Ascending aorta (tissue), 2 donors: Measurements from ENCODE around the gene FAF1. TPM values are rescaled to one million over a fixed set of nuclear protein-coding genes. Genes with fewer than 3 reads are reported as not detected.

Experiments used
- DNase-seq, 2 donors: peaks; one replicate each; pipeline ENCODE4 v3.0.0-alpha.2; 2019; ENCODE audit warnings: low spot score in 2 of 2
- H3K27ac ChIP-seq, 2 donors: fragments of 200-600 bp; sonication (generic); one replicate each; pipeline ENCODE4 v1.5.1; 2016 to 2017; ENCODE audit warnings: mild to moderate bottlenecking in 1 of 2
- H3K27me3 ChIP-seq: fragments of 200-600 bp; sonication (generic); one replicate; pipeline ENCODE4 v1.5.1; 2017
- H3K36me3 ChIP-seq, 2 donors: fragments of 200-600 bp; sonication (generic); one replicate each; pipeline ENCODE4 v1.5.1; 2016
- H3K4me1 ChIP-seq, 2 donors: fragments of 200-600 bp; sonication (generic); one replicate each; pipeline ENCODE4 v1.5.1; 2016 to 2017; ENCODE audit warnings: mild to moderate bottlenecking in 1 of 2
- H3K4me3 ChIP-seq, 2 donors: fragments of 200-600 bp; sonication (generic); one replicate each; pipeline ENCODE4 v1.5.1; 2016 to 2017; ENCODE audit warnings: mild to moderate bottlenecking in 1 of 2
- H3K9me3 ChIP-seq, 2 donors: fragments of 200-600 bp; sonication (generic); one replicate each; pipeline ENCODE4 v1.5.1; 2016
- CTCF ChIP-seq, 3 experiments: fragments of 200-600 bp in 2 of 3; fragments of 450-650 bp in 1 of 3; sonication (generic) in 2 of 3; IDR thresholded peaks; one replicate each; pipeline ENCODE4 v1.5.1; 2016 to 2019; ENCODE audit warnings: antibody characterized with exemption in 3 of 3, mild to moderate bottlenecking in 1 of 3, moderate library complexity in 1 of 3
- intact Hi-C: fragments of 100-400 bp; cut with DNase I; formaldehyde crosslinking; loops from one replicate; pipeline ENCODE4 v1.15.1; 2023
- total RNA-seq: library from RNA; depleted of rRNA; stranded (reverse); fragments of >200 nt; gene quantifications from one replicate; pipeline ENCODE4 v1.1.0, GENCODE V29; 2016

FAF1 gene
- total RNA-seq, 1 donor from 2014 or later, result 16.4 TPM

GRCh38 chr1:50996083-50996482 lies 36.0 kb upstream of the FAF1 start:
- Histone ChIP-seq H3K36me3 (no peaks in the 10 kb centered on the region), H3K4me1 (no peaks in the 10 kb centered on the region), H3K27ac (no peak overlapping the region), H3K27me3 (no peaks in the 10 kb centered on the region), H3K4me3 (no peak overlapping the region), H3K9me3 (no peaks in the 10 kb centered on the region)
- no peak for DNase-seq
- intact Hi-C loops, result no loop called here
- no peak for TF ChIP-seq CTCF (IDR thresholded peaks at IDR 0.05)

- intact Hi-C loops, result no loop called here
- Histone ChIP-seq H3K27ac (no peak overlapping the region), H3K36me3 (no peaks in the 10 kb centered on the region), H3K4me1 (no peaks in the 10 kb centered on the region), H3K4me3 (no peak overlapping the region), H3K27me3 (no peaks in the 10 kb centered on the region), H3K9me3 (no peaks in the 10 kb centered on the region)
- no peak for TF ChIP-seq CTCF (IDR thresholded peaks at IDR 0.05)
- DNase-seq, result no peak
Observed at GRCh38 chr1:50995651-50996050, 35.6 kb upstream of the FAF1 start.

GRCh38 chr1:50994997-50995396 lies 34.9 kb upstream of the FAF1 start:
- DNase-seq, result no peak
- intact Hi-C loops, result no loop called here
- H3K36me3 ChIP-seq, result no peaks in the 10 kb centered on the region
- no peaks in the 10 kb centered on the region for H3K9me3 ChIP-seq
- H3K4me3 ChIP-seq, result no peak overlapping the region
- TF ChIP-seq CTCF (IDR thresholded peaks at IDR 0.05), result no peak
- no peaks in the 10 kb centered on the region for H3K27me3 ChIP-seq
- no peak overlapping the region for H3K27ac ChIP-seq
- H3K4me1 ChIP-seq, result no peaks in the 10 kb centered on the region

- no peak for TF ChIP-seq CTCF (IDR thresholded peaks at IDR 0.05)
- intact Hi-C loops, result no loop called here
Observed at GRCh38 chr1:50993645-50994044, 33.6 kb upstream of the FAF1 start.

GRCh38 chr1:50992532-50993318 lies 32.7 kb upstream of the FAF1 start:
- intact Hi-C loops, result no loop called here
- H3K27me3 ChIP-seq, result no peaks in the 10 kb centered on the region
- no peaks in the 10 kb centered on the region for H3K9me3 ChIP-seq
- TF ChIP-seq CTCF (IDR thresholded peaks at IDR 0.05), result no peak
- H3K4me3 ChIP-seq, result no peak overlapping the region
- H3K27ac ChIP-seq, result no peak overlapping the region
- H3K36me3 ChIP-seq, result no peaks in the 10 kb centered on the region
- no peaks in the 10 kb centered on the region for H3K4me1 ChIP-seq
- no peak for DNase-seq

More at GRCh38 chr1:50993645-50994044, 33.6 kb upstream of the FAF1 start:
- Histone ChIP-seq H3K9me3 (no peaks in the 10 kb centered on the region), H3K27me3 (no peaks in the 10 kb centered on the region), H3K4me3 (no peak overlapping the region), H3K4me1 (no peaks in the 10 kb centered on the region), H3K36me3 (no peaks in the 10 kb centered on the region), H3K27ac (no peak overlapping the region)
- no peak for DNase-seq
